GM19397 (cell line): ENCODE measurements around the gene TPSAB1.

ENCODE experiments used
- ATAC-seq: cut with Tn5 transposase; IDR thresholded peaks from one replicate; pipeline ENCODE4 v1.9.1; 2021; ENCODE audit warnings: mild to moderate bottlenecking, moderate library complexity; ENCODE audit not compliant: unreplicated experiment

Gene TPSAB1

DNA sequence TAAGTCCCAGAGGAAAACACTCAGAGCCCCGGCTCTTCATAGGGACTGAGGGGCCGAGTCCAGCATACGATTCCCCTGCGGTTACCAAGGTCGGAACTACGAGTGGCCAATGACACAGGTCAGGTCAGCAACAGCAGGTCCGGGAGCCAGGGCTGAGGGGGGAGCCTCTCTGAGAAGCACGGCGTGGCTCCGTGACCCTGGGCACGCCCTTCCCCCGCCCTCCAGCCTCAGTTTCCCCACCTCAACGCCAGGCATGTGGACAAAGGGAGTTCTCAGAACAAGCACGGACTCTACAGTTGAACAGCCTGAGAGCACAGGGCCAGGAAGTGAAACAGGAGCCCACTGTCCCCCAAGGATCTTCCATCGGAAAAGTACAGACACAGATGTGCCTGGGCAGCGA, 41.0 kb downstream of the TPSAB1 start:
- ATAC-seq, result no peak

DNA sequence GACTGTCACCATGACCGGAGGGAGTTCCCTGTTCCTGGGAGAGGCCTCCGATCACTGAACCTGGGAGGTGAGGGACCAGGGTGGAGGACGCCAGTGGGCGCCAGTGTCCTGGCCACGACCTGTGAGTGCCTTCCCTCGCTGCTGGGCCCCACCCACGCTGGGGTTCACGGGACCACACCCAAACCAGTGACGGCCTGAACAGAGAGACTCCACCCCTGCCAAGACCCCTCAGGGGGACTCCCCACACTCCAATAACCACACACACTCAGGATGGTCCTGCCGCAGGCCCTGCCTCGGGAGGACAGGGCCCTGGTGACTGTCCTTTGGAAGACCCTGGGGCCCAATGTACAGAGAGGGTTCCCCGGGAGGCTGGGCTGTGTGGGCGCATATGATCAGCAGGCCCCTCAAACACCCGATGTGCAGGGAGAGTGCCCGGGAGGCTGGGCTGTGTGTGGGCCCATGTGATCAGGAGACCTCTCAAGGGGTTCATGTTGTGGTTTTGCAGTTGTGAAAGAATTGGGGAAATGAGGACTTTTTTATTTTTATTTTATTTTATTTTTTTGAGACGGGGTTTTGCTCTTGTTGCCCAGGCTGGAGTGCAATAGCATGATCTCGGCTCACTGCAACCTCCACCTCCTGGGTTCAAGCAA, 41.9 kb downstream of the TPSAB1 start:
- no peak for ATAC-seq

DNA sequence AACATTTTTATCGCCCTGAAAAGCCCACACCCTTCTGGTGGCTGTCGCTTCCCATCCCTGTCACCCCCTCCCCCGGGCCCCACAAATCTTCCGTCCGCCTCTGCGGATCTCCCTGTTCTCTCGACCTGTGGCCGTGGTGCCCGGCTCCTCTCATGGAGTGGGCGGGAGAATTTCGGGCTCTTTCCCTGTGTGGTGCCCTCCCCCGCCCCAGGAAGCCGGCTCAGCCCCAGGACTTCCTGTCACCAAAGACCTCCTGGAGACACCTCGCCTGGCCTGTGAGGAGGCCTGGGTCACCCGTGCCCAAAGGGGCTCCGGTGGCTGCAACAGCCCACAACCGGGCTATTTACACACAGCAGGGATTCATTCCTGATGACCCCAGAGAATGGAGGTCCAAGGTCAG, 42.8 kb downstream of the TPSAB1 start:
- ATAC-seq, result no peak

DNA sequence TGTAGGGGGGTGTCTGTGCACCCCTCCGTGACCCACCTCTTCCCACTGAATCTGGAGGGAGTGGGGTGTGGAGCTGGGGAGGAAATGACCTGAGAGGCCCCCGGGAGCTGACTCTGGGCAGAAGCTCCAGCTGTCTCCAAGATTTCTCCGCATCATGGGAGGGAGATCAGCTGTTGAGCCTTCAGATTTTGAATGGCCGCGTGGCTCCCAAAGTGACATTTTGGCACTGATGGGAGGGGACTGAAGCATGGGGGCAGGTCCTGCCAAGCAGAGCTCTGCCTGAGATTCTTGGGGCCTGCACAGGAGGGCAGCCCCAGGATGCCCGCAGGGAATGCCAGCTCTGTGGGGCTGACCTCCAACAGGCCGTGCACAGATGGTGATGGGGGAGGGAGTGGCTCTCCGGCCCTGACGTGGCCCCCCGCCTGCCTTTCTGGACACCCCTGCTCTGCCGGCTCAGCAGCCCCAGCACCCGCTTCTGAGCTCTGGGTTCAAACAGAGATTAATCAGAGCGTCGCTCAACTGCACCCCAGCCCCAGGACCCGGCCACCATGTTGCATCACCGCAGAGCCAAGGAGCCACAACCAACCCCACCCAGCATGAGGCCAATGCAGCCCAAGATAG, 43.6 kb downstream of the TPSAB1 start:
- no peak for ATAC-seq

DNA sequence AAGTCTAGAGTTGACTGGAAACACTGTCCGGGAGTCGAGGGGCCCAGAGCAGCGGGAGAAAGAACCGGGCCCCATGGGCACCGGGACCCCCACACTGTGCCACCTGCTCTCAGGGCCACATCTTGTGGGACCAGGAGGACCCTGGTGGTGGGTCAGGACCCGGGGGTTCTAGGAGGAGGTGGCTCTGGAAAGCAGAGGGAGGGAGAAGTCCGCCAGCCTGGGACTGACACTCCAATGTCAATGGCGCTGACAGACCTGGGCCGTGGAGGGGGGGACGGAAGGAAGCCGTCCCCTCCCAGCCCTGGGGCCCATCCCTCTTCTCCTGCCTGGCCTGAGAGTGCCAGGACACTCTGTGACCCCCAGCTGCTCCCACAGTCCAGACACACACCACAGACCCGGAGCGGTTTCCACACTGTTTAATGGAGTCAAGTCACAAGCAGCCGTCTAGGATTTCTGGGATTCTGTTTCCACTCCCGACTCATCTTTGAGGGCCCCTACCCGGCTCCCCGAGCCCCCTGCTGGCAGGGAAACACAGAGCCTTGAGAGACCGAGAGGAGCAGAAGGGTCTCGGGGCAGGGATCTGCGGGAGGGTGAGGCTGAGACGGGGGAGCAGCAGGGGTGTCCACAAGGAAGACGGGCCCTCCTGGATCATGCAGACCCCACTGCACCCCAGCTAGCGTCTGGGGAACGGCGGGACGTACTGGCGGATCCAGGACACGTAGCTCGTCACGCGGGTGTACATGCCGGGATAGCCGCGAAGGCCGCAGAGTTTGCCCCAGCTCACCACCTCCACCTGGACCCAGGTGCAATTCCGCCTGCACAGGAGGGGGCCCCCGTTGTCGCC, 45.4 kb downstream of the TPSAB1 start:
- ATAC-seq, result no peak

DNA sequence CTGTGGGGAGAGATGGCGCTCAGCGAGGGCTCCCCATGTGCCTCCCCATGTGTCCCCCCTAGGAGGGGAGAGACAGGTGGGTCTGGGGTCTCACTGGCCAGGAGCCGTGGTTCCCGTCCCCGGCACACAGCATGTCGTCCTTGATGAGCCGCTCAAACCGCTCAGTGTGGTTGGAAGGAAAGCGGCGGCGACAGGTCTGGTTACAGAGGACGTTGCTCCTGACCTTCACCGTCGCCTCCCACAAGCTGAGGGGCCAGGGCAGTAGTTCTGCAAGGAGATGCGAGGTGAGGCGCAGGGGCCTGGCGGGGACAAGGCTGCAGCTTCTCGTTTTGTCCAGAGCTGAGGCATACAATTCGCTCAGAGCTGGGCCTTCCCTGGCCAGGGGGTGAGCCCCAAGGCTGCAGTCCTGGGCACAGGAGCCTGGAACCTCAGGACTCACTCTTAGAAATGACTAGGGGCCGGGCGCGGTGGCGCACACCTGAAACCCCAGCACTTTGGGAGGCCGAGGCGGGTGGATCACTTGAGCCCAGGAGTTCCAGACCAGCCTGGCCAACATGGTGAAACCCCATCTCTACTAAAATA, 46.1 kb downstream of the TPSAB1 start:
- no peak for ATAC-seq

DNA sequence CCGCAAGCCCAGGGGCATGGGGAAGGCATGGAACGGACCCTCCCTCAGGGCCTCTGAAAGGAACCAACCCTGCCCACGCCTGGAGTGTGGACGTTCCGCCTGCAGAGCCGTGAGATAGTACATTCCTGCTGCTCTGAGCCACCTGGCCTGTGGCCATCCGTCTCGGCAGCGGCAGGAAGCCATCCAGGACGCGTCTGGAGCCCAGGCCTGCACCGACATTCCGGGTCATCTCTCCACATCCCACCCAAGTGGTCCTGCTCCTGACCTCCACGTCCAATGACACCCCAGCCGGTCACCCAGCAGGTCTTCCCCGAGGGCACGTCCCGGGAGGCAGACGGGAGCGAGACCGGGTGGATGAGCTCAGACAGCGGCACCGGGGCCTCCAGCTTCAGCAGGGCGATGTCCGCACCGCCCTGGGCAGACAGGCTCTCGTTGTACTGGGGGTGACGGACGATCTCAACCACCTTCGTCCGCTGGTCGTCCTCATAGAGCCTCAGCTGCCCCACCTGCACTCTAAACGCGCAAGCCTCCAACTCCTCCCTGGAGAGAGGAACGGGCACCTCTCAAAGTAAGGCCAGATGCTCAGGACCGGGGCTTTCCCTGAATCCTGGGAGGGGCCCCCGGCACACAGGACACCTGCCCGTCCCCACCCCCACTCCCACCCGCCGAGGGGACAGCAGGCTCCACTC, 47.6 kb downstream of the TPSAB1 start:
- ATAC-seq, result no peak

DNA sequence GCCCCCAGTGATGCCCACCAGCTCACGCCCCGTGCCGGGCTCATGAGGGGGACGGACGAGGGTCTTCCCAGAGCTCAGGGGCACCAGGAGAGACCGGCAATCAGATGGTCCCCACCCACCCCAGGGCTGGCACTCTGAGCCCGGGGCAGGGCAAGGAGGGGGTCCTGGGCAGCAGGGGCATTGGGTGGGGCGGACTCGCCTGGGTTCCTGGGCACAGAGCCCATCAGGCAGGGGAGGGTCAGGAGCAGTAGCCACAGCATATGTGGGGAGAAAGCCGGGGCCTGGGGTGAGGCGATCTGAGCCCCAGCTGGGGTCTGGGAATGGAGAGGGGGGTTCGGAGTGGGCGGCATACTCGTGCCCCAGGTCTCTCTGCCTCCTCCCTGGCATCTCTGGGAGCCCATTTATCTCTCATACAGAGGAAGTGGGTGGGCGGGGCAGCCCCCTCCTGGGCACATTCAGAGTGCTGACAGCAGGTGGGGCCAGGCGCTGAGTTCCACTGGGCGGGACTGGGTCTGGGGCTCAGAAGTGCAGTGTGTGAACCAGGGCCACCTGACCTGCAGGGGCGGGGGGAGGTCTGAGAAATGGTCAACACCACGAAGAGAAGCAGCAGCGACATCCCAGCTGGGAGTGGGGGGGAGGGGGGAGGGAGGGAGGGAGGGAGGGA, 48.4 kb downstream of the TPSAB1 start:
- ATAC-seq, result no peak

DNA sequence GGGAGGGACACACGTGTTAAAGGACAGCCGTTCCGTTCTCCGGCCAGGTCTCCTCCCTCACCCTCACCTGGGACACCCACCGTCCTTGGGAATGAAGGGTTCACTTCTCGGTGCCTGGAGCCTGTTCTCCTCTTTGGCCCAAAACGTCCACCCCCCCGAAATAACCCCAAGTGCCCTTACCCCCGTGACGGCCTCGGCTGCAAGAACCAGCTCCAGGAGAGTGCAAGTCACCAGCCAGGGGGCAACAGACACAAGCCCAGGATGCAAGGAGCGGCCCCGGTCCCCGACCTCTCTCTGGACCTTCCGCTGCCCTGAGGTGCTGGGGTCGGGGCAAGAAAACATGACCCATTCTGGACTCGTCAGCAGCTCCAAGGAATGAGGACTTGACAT, 49.0 kb downstream of the TPSAB1 start:
- no peak for ATAC-seq

DNA sequence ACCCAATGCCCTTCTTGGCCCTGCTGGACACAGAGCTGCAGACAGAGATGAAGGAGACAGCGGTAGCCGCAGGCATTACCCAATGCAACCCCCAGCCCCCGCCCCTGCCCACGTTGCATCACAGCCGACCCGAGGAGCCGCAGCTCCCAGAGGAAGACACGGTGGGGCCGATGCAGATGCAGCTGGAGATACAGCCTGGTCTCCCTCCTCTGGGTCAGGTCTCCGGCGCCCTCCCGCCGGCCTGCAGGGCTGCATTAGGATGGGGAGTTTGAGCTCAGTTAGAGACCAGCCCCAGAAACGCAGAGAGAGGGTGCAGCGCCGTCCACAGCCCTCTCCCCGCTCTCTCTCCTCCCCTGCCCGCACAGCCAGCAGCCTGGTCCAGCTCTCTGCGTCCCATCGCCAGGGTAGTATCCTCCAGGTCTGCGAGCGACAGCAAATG, 49.6 kb downstream of the TPSAB1 start:
- no peak for ATAC-seq

DNA sequence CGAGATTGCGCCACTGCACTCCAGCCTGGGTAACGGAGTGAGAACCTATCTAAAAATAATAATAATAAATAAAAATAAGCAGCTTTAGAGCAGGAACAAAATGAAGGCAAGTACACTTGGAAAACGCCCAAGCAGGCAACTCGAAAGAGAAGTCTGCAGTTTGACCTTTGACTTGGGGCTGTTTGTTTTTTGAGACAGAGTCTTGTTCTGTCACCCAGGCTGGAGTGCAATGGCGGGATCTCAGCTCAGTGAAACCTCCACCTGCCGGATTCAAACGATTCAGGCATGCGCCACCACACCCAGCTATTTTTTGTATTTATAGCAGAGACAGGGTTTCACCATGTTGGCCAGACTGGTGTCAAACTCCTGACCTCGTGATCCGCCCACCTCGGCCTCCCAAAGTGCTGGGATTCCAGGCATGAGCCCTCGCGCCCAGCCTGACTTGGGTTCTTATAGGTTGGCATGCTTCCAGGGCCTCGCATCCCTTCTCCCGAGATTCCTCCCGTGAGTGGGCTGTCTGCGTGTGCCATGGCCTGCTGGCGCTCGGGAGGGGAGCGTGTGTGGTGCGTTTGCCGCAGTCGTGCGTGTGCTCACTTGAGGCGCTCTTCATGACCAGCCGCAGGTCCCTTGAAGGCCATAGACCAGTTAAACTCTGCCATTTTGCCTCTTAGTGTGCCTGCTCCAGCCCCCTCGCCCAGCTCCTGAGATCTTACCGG, 50.5 kb downstream of the TPSAB1 start:
- no peak for ATAC-seq

DNA sequence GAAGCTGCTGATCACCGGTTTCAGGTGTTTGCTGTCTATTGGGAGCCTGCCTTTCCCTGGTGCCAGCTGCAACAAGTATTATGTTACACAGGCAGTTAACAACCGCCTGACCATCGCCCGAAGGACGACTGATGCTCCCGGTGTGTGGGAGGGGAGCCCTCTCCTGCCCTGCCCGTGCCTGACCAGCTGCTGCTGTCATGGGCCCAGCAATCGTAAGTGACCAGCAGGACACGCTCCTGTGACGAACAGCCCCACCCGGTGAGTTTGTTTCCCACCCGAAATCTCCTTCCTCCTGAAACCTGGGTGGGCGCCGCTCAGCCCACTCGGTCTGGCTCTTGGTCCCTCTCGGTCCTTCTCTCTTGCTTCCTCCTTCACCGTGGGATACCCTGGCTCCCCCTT, 51.1 kb downstream of the TPSAB1 start:
- no peak for ATAC-seq
